Measurements from ENCODE around the gene MCU.
"Not testable (repeated sequence)": the region's sequence is repeated elsewhere in the genome, so short reads cannot be mapped to it uniquely, and the experiment has no call there.

MCU gene

DNA sequence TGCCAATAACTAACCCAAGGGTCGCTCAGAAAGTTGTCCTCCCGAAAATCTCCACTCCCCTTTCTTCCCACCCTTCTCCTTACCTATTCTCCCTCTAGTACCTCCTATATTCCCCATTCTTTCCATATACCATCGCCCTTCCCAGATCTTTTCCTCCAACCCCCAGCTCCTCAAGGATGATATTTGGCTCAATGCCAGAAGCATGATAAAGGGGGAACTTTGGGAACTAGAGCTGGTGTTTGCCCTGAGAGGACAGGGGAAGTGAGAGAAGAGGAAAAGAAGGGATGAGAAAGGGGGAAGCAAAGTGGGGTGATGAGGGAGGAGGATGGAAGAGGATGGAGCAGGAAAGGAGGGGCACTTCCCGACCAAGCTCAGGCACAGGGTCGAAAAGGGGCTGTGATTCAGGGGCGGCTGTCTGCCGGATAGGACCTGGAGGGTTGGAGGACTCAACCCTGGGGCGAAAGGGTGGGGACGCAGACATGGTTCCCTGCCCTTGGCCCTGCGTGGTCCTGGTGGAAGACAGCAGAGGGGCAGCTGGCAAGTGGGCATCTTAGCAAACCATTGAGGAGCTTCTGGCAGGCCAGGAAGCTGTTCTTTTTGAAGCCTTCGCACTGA lies 203.4 kb downstream of the MCU start:
- TF ChIP-seq, protein P1, sequence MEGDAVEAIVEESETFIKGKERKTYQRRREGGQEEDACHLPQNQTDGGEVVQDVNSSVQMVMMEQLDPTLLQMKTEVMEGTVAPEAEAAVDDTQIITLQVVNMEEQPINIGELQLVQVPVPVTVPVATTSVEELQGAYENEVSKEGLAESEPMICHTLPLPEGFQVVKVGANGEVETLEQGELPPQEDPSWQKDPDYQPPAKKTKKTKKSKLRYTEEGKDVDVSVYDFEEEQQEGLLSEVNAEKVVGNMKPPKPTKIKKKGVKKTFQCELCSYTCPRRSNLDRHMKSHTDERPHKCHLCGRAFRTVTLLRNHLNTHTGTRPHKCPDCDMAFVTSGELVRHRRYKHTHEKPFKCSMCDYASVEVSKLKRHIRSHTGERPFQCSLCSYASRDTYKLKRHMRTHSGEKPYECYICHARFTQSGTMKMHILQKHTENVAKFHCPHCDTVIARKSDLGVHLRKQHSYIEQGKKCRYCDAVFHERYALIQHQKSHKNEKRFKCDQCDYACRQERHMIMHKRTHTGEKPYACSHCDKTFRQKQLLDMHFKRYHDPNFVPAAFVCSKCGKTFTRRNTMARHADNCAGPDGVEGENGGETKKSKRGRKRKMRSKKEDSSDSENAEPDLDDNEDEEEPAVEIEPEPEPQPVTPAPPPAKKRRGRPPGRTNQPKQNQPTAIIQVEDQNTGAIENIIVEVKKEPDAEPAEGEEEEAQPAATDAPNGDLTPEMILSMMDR (IDR thresholded peaks at IDR 0.05; ENCODE audit: low read depth, low read length, missing control alignments): no peak
- no peak for DNase-seq (ENCODE audit: extremely low read depth, low read depth)
- H3K4me3 ChIP-seq (replicated peaks; ENCODE audit: low read depth, low read length): no peak overlapping the region

DNA sequence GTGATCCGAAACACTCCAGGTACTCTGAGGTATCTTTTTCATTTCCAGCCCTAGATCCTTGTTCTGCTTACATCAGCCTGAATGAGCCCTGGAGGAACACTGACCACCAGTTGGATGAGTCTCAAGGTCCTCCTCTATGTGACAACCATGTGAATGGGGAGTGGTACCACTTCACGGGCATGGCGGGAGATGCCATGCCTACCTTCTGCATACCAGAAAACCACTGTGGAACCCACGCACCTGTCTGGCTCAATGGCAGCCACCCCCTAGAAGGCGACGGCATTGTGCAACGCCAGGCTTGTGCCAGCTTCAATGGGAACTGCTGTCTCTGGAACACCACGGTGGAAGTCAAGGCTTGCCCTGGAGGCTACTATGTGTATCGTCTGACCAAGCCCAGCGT lies 206.7 kb downstream of the MCU start:
- H3K4me3 ChIP-seq (replicated peaks; ENCODE audit: low read depth, low read length): no peak overlapping the region
- TF ChIP-seq, protein P1 (IDR thresholded peaks at IDR 0.05; ENCODE audit: low read depth, low read length, missing control alignments): no peak
- no peak for DNase-seq (ENCODE audit: extremely low read depth, low read depth)

DNA sequence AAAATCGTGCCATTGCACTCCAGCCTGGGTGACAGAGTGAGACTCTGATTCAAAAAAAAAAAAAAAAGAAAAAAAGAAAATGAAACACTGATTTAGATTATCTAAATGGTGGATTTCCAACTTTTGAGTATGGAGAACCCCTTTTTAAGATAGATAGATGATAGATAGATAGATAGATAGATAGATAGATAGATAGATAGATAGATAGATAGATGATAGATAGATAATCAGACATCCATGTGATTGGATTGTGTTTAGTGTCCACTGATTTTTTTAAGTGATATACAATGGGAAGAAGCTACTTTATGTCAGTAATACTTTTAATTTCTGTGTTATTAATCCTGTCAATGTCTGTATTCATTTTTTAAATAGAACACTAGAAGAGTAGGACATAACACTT lies 207.6 kb downstream of the MCU start:
- DNase-seq (ENCODE audit: extremely low read depth, low read depth): no peak
- H3K4me3 ChIP-seq (replicated peaks; ENCODE audit: low read depth, low read length): no peak overlapping the region
- TF ChIP-seq, protein P1 (IDR thresholded peaks at IDR 0.05; ENCODE audit: low read depth, low read length, missing control alignments): no peak

DNA sequence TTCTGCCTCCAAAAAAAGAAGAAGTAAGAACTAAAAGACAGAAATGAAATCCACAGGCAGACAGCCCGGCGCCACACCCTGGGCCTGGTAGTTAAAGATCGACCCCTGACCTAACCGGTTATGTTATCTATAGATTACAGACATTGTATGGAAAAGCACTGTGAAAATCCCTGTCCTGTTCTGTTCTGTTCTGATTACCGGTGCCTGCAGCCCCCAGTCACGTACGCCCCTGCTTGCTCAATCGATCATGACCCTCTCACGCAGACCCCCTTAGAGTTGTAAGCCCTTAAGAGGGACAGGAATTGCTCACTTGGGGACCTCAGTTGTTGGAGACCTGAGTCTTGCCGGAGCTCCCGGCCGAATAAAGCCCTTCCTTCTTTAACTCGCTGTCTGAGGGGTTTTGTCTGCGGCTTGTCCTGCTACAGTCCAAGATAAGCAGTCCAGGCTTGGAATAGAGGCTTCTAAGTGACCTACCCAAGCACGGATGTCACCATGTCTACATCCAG lies 212.1 kb downstream of the MCU start:
- not testable (repeated sequence) for DNase-seq (ENCODE audit: extremely low read depth, low read depth); H3K4me3 ChIP-seq (replicated peaks; ENCODE audit: low read depth, low read length)

DNA sequence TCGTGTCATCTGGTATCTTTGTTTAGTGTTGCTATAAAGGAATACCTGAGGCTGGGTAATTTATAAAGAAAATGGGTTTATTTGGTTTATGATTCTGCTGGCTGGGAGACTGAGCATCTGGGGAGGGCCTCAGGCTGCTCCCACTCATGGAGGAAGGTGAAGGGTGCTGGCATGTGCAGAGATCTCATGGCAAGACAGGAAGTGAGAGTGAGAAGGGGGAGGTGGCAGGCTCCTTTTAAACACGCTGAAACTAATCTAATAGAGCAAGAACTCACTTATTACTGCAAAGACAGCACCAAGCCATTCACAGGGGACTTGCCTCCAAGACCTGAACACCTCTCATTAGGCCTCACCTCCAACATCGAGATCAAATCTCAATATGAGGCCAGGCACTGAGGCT lies 212.9 kb downstream of the MCU start:
- TF ChIP-seq, protein P1 (IDR thresholded peaks at IDR 0.05; ENCODE audit: low read depth, low read length, missing control alignments): no peak
- DNase-seq (ENCODE audit: extremely low read depth, low read depth): no peak
- no peak overlapping the region for H3K4me3 ChIP-seq (replicated peaks; ENCODE audit: low read depth, low read length)

DNA sequence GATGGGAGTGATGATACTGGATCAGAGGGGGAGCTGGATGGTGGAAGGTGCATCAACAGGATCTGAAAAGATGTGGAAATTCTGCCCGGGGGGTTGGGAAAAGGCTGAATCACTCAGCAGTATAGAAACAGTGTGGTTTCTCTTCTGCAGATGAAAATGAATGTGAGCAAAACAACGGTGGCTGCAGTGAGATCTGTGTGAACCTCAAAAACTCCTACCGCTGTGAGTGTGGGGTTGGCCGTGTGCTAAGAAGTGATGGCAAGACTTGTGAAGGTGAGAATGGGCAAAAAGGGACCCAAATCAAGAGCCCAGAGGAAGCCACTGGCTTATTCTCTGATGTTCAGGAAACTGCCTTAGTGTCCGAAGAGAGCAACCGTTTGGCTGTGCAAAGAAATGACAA lies 214.5 kb downstream of the MCU start:
- H3K4me3 ChIP-seq (replicated peaks; ENCODE audit: low read depth, low read length): no peak overlapping the region
- TF ChIP-seq, protein P1 (IDR thresholded peaks at IDR 0.05; ENCODE audit: low read depth, low read length, missing control alignments): no peak
- no peak for DNase-seq (ENCODE audit: extremely low read depth, low read depth)

DNA sequence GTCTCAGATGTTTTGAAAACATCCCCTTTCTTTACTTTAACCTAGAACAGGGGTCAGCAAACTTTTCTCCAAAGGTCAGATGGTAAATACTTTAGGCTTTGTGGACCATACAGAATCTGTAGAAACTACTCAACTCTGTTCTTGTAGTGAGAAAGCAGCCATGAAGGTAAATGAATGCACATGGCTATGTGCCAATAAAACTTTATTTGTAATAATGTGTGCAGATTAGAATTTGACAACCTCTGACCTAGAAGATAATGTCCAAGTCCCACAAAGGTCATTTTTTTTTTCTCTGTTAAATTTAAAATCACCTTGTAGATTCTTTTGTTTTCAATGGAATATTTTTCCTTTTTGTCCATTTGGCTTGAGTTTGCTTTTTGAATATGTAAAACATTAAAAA lies 218.8 kb downstream of the MCU start:
- DNase-seq (ENCODE audit: extremely low read depth, low read depth): no peak
- TF ChIP-seq, protein P1 (IDR thresholded peaks at IDR 0.05; ENCODE audit: low read depth, low read length, missing control alignments): no peak
- H3K4me3 ChIP-seq (replicated peaks; ENCODE audit: low read depth, low read length): no peak overlapping the region

Data from HFF-Myc (cell line).